ENCODE results near the gene MMP7. TPM values are rescaled to one million over a fixed set of nuclear protein-coding genes. Genes with fewer than 3 reads are reported as not detected.

Gene MMP7
- total RNA-seq, 2 experiments from 2014 or later = not detected

- DNase-seq = no peak
- no peaks in the 10 kb centered on the region for H3K4me1 ChIP-seq (ENCODE audit: insufficient read depth, low read length)
Observed at GRCh38 chr11:102544594-102544993, 14.0 kb upstream of the MMP7 start.

DNA sequence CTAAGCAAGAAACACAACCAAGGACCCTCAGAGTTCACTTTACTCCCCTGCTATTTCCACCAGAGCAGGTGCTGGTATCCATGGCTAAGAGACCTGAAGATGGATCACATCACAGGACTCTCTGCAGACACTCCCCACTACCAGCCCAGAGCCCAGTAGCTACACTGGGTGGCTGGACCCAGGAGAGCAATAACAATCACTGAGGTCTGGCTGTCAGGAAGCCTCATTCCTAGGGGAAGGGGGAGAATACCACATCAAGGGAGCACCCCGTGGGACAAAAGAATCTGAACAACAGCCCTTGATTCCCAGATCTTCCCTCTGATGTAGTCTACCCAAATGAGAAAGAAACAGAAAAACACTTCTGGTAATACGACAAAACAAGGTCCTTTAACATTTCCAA, 9.0 kb upstream of the MMP7 start:
- Mint-ChIP-seq H3K27me3 (peaks cover 2% of the 10 kb centered on the region), H3K4me1 (ENCODE audit: low read depth) (no peaks in the 10 kb centered on the region), H3K4me3 (no peak overlapping the region), H3K9me3 (no peaks in the 10 kb centered on the region), H3K36me3 (ENCODE audit: low read depth) (no peaks in the 10 kb centered on the region), H3K27ac (no peak overlapping the region)
- CTCF ChIA-PET = interaction anchor here (1.0 kb wide), 1 partner anchor 14 kb away, joined by 4 read pairs; no protein-coding TSS in a partner anchor
- no peaks in the 10 kb centered on the region for H3K9me3 ChIP-seq (ENCODE audit: control insufficient read depth in 1 of 2, insufficient read depth in 1 of 2, low read length in 2 of 2)
- H3K4me3 ChIP-seq (ENCODE audit: low read length) = no peak overlapping the region
- TF ChIP-seq CTCF (IDR thresholded peaks at IDR 0.05) = no peak
- H3K27ac ChIP-seq (ENCODE audit: low read depth in 1 of 2, low read length in 2 of 2) = no peak overlapping the region
- no peaks in the 10 kb centered on the region for H3K4me1 ChIP-seq (ENCODE audit: insufficient read depth, low read length)
- ATAC-seq (ENCODE audit: poor library complexity) = no peak
- POLR2A ChIA-PET = interaction anchor here (1.0 kb wide), 1 partner anchor 25 kb away, joined by 3 read pairs; no protein-coding TSS in a partner anchor
- intact Hi-C loops (cut with DNase I, micrococcal nuclease) = no loop called here
- H3K27me3 ChIP-seq (ENCODE audit: control insufficient read depth in 1 of 2, insufficient read depth in 2 of 2, low read length in 2 of 2) = no peaks in the 10 kb centered on the region
- no peaks in the 10 kb centered on the region for H3K36me3 ChIP-seq (ENCODE audit: insufficient read depth, low read length)
- DNase-seq = no peak

More at GRCh38 chr11:102544594-102544993, 14.0 kb upstream of the MMP7 start:
- H3K9me3 ChIP-seq (ENCODE audit: control insufficient read depth in 1 of 2, insufficient read depth in 1 of 2, low read length in 2 of 2) = no peaks in the 10 kb centered on the region
- CTCF ChIA-PET = no interaction called here
- Mint-ChIP-seq H3K4me1 (ENCODE audit: low read depth) (no peaks in the 10 kb centered on the region), H3K4me3 (no peak overlapping the region), H3K9me3 (no peaks in the 10 kb centered on the region), H3K36me3 (ENCODE audit: low read depth) (no peaks in the 10 kb centered on the region), H3K27ac (no peak overlapping the region), H3K27me3 (no peaks in the 10 kb centered on the region)
- ATAC-seq (ENCODE audit: poor library complexity) = no peak
- H3K27ac ChIP-seq (ENCODE audit: low read depth in 1 of 2, low read length in 2 of 2) = no peak overlapping the region
- TF ChIP-seq CTCF (IDR thresholded peaks at IDR 0.05) = no peak
- H3K4me3 ChIP-seq (ENCODE audit: low read length) = no peak overlapping the region
- no peaks in the 10 kb centered on the region for H3K27me3 ChIP-seq (ENCODE audit: control insufficient read depth in 1 of 2, insufficient read depth in 2 of 2, low read length in 2 of 2)
- POLR2A ChIA-PET = interaction anchor here (1.5 to 1.8 kb wide), 2 partner anchors 15 kb away, joined by 3 to 4 read pairs; no protein-coding TSS in a partner anchor
- intact Hi-C loops (cut with DNase I, micrococcal nuclease) = no loop called here
- H3K36me3 ChIP-seq (ENCODE audit: insufficient read depth, low read length) = no peaks in the 10 kb centered on the region

GRCh38 chr11:102538932-102539331, 8.4 kb upstream of the MMP7 start:
- Histone ChIP-seq H3K36me3 (ENCODE audit: insufficient read depth, low read length) (no peaks in the 10 kb centered on the region), H3K9me3 (ENCODE audit: control insufficient read depth in 1 of 2, insufficient read depth in 1 of 2, low read length in 2 of 2) (no peaks in the 10 kb centered on the region), H3K27me3 (ENCODE audit: control insufficient read depth in 1 of 2, insufficient read depth in 2 of 2, low read length in 2 of 2) (no peaks in the 10 kb centered on the region), H3K4me1 (ENCODE audit: insufficient read depth, low read length) (no peaks in the 10 kb centered on the region), H3K4me3 (ENCODE audit: low read length) (no peak overlapping the region), H3K27ac (ENCODE audit: low read depth in 1 of 2, low read length in 2 of 2) (no peak overlapping the region)
- H3K27ac Mint-ChIP-seq = no peak overlapping the region
- DNase-seq = no peak
- no peaks in the 10 kb centered on the region for H3K4me1 Mint-ChIP-seq (ENCODE audit: low read depth)
- peaks cover 7% of the 10 kb centered on the region for H3K27me3 Mint-ChIP-seq
- H3K9me3 Mint-ChIP-seq = no peaks in the 10 kb centered on the region
- ATAC-seq (ENCODE audit: poor library complexity) = no peak
- TF ChIP-seq CTCF (IDR thresholded peaks at IDR 0.05) = no peak
- no peak overlapping the region for H3K4me3 Mint-ChIP-seq
- ChIA-PET POLR2A (interaction anchor here (1.0 kb wide), 1 partner anchor 25 kb away, joined by 3 read pairs; no protein-coding TSS in a partner anchor), CTCF (no interaction called here)
- intact Hi-C loops (cut with DNase I, micrococcal nuclease) = no loop called here
- H3K36me3 Mint-ChIP-seq (ENCODE audit: low read depth) = no peaks in the 10 kb centered on the region

All from CD4-positive, alpha-beta T cell (primary cell).